H9 (cell line): Measurements from ENCODE around the gene NR1H4. TPM values are rescaled to one million over a fixed set of nuclear protein-coding genes. Genes with fewer than 3 reads are reported as not detected.

Source experiments
- DNase-seq: peaks from one replicate; pipeline ENCODE4 v3.0.0-alpha.2; 2017
- H2AFZ ChIP-seq: one replicate; pipeline ENCODE4 v1.6.1; 2013; ENCODE audit warnings: mild to moderate bottlenecking, low read length, control low read depth, moderate library complexity
- H2AK5ac ChIP-seq: 2 replicates; pipeline ENCODE4 v1.6.1; 2013; ENCODE audit warnings: low read length, control low read depth, mixed read lengths; ENCODE audit not compliant: insufficient read length
- H2BK120ac ChIP-seq: one replicate; pipeline ENCODE4 v1.6.1; 2013; ENCODE audit warnings: low read depth, mild to moderate bottlenecking, low read length, control low read depth, inconsistent platforms; ENCODE audit not compliant: poor library complexity, severe bottlenecking
- H2BK12ac ChIP-seq: 2 replicates; pipeline ENCODE4 v1.6.1; 2013; ENCODE audit warnings: low read length, control low read depth, mixed read lengths, low read depth; ENCODE audit not compliant: insufficient read length
- H2BK15ac ChIP-seq: 2 replicates; pipeline ENCODE4 v1.6.1; 2013; ENCODE audit warnings: low read depth, low read length, control low read depth
- H2BK20ac ChIP-seq: one replicate; pipeline ENCODE4 v1.6.1; 2013; ENCODE audit warnings: low read depth, mild to moderate bottlenecking, low read length, control low read depth, inconsistent platforms; ENCODE audit not compliant: poor library complexity, severe bottlenecking
- H2BK5ac ChIP-seq: 2 replicates; pipeline ENCODE4 v1.6.1; 2013; ENCODE audit warnings: low read length, control low read depth, mixed read lengths; ENCODE audit not compliant: insufficient read length
- H3K14ac ChIP-seq: 2 replicates; pipeline ENCODE4 v1.6.1; 2013; ENCODE audit warnings: low read length, control low read depth; ENCODE audit not compliant: insufficient read depth
- H3K18ac ChIP-seq: 2 replicates; pipeline ENCODE4 v1.6.1; 2013; ENCODE audit warnings: low read depth, mild to moderate bottlenecking, mixed read lengths, low read length, control low read depth; ENCODE audit not compliant: insufficient read length
- H3K23ac ChIP-seq: 2 replicates; pipeline ENCODE4 v1.6.1; 2013; ENCODE audit warnings: low read length, control low read depth, mixed read lengths, low read depth; ENCODE audit not compliant: insufficient read length
- H3K23me2 ChIP-seq: 2 replicates; pipeline ENCODE4 v1.6.1; 2013; ENCODE audit warnings: low read depth, mild to moderate bottlenecking, mixed read lengths, low read length, control low read depth; ENCODE audit not compliant: insufficient read length, poor library complexity, severe bottlenecking
- H3K27ac ChIP-seq: 2 replicates; pipeline ENCODE4 v1.5.1; 2013; ENCODE audit warnings: low read length, control low read depth, mixed read lengths, low read depth; ENCODE audit not compliant: insufficient read length
- H3K27me3 ChIP-seq: 2 replicates; pipeline ENCODE4 v1.6.1; 2013; ENCODE audit warnings: low read length, control low read depth, inconsistent platforms; ENCODE audit not compliant: insufficient read depth
- H3K4ac ChIP-seq: 2 replicates; pipeline ENCODE4 v1.6.1; 2013; ENCODE audit warnings: low read depth, mild to moderate bottlenecking, control low read depth, inconsistent platforms, low read length, moderate library complexity
- H3K4me1 ChIP-seq: 2 replicates; pipeline ENCODE4 v1.6.1; 2013; ENCODE audit warnings: low read length, control low read depth, inconsistent platforms; ENCODE audit not compliant: insufficient read depth
- H3K4me2 ChIP-seq: 2 replicates; pipeline ENCODE4 v1.6.1; 2013; ENCODE audit warnings: low read length, control low read depth, mixed read lengths; ENCODE audit not compliant: insufficient read length, insufficient read depth
- H3K56ac ChIP-seq: 2 replicates; pipeline ENCODE4 v1.6.1; 2013; ENCODE audit warnings: low read depth, mild to moderate bottlenecking, mixed read lengths, low read length, control low read depth; ENCODE audit not compliant: insufficient read length
- H3K79me1 ChIP-seq: 2 replicates; pipeline ENCODE4 v1.6.1; 2013; ENCODE audit warnings: low read depth, mild to moderate bottlenecking, moderate library complexity, low read length, control low read depth, inconsistent platforms; ENCODE audit not compliant: insufficient read depth, poor library complexity, severe bottlenecking
- H3K79me2 ChIP-seq: 2 replicates; pipeline ENCODE4 v1.6.1; 2013; ENCODE audit warnings: low read length, control low read depth, inconsistent platforms; ENCODE audit not compliant: insufficient read depth
- H3K9ac ChIP-seq: 2 replicates; pipeline ENCODE4 v1.6.1; 2013; ENCODE audit warnings: low read length, control low read depth, mixed read lengths; ENCODE audit not compliant: insufficient read length; ENCODE audit errors: extremely low read depth
- H3K9me3 ChIP-seq: one replicate; pipeline ENCODE4 v1.6.1; 2013; ENCODE audit warnings: low read depth, low read length, inconsistent platforms; ENCODE audit not compliant: control insufficient read depth
- H3T11ph ChIP-seq: one replicate; pipeline ENCODE4 v1.6.1; 2013; ENCODE audit warnings: mild to moderate bottlenecking, low read length, control low read depth, inconsistent platforms
- H4K20me1 ChIP-seq: one replicate; pipeline ENCODE4 v1.6.1; 2013; ENCODE audit not compliant: control insufficient read depth, insufficient read length, insufficient read depth
- H4K5ac ChIP-seq: 2 replicates; pipeline ENCODE4 v1.6.1; 2013; ENCODE audit warnings: low read depth, mild to moderate bottlenecking, mixed read lengths, low read length, control low read depth; ENCODE audit not compliant: insufficient read length
- H4K8ac ChIP-seq: replicated peaks from 2 replicates; pipeline ENCODE4 v1.6.1; 2013; ENCODE audit warnings: low read length, control low read depth, mixed read lengths, low read depth; ENCODE audit not compliant: insufficient read length
- H4K91ac ChIP-seq: 2 replicates; pipeline ENCODE4 v1.6.1; 2013; ENCODE audit warnings: low read depth, mild to moderate bottlenecking, moderate library complexity, mixed read lengths, low read length, control low read depth; ENCODE audit not compliant: insufficient read length
- H3K27ac Mint-ChIP-seq, 3 experiments: 2 replicates in 2 of 3; 3 replicates in 1 of 3; pipeline ENCODE4 v1.8.0; 2020 to 2021; ENCODE audit warnings: mixed read lengths in 3 of 3, mild to moderate bottlenecking in 1 of 3, moderate library complexity in 1 of 3
- H3K27me3 Mint-ChIP-seq: 2 replicates; pipeline ENCODE4 v1.8.0; 2021; ENCODE audit warnings: low read depth, mild to moderate bottlenecking, moderate library complexity, mixed read lengths
- H3K36me3 Mint-ChIP-seq, 3 experiments: 2 replicates in 2 of 3; 3 replicates in 1 of 3; pipeline ENCODE4 v1.8.0; 2020 to 2021; ENCODE audit warnings: low read depth in 3 of 3, mixed read lengths in 3 of 3; ENCODE audit not compliant: insufficient read depth in 1 of 3
- H3K4me1 Mint-ChIP-seq, 2 experiments: 2 replicates each; pipeline ENCODE4 v1.8.0; 2020; ENCODE audit warnings: mixed read lengths in 2 of 2
- H3K4me3 Mint-ChIP-seq, 2 experiments: 2 replicates in 1 of 2; 3 replicates in 1 of 2; pipeline ENCODE4 v1.8.0; 2020 to 2021; ENCODE audit warnings: mild to moderate bottlenecking in 2 of 2, mixed read lengths in 2 of 2, moderate library complexity in 1 of 2
- H3K9me3 Mint-ChIP-seq, 2 experiments: 2 replicates in 1 of 2; 3 replicates in 1 of 2; pipeline ENCODE4 v1.8.0; 2020; ENCODE audit warnings: mild to moderate bottlenecking in 2 of 2, mixed read lengths in 2 of 2, moderate library complexity in 1 of 2
- WGBS: extraction: QIAGEN DNeasy Blood & Tissue Kit; methylation state at CpG from one replicate; pipeline ENCODE4 v1.1.7; 2013; ENCODE audit warnings: missing lambda C conversion rate, low lambda C conversion rate, mixed read lengths; ENCODE audit not compliant: insufficient read length; ENCODE audit errors: extremely low coverage; 5-methylcytosine and 5-hydroxymethylcytosine counted together
- total RNA-seq: library from RNA; stranded (reverse); gene quantifications from 2 replicates; pipeline ENCODE4 v1.2.1, GENCODE V29; 2021
- TF ChIP-seq, protein P1 (sequence below): fragments of 200-600 bp; sonication (generic); conservative IDR thresholded peaks from 3 replicates; pipeline ENCODE4 v1.8.0; 2021; ENCODE audit warnings: antibody characterized with exemption, mild to moderate bottlenecking

Gene NR1H4
- total RNA-seq, 1 experiment from 2014 or later, result not detected

DNA sequence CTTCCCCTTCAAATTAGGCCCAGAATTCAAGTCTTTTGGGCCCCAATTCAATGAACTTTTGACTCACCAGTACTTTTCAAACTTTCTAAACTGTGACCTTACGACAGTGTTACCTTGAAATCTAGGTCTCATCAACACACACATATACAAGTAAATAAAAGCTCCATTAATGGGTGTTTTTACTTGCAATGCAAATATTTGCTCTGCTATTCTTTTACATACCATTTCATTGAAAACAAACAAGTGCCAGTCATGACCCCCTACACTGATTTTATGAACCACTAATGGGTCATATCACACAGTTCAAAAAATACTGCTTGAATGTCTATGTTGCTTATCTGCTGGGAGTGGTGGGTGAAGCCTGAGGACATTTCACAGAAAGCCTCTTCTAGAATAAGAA is 9.1 kb upstream of the NR1H4 start:
- no CpG with 5 or more reads among the region's 1 CpG for WGBS

More for the DNA sequence above, 9.1 kb upstream of the NR1H4 start:
- H3K14ac ChIP-seq, result no peak overlapping the region
- Mint-ChIP-seq H3K27me3 (no peaks in the 10 kb centered on the region), H3K27ac (no peak overlapping the region), H3K4me1 (peaks cover 20% of the 10 kb centered on the region in 2 experiments), H3K9me3 (no peaks in the 10 kb centered on the region), H3K4me3 (no peak overlapping the region), H3K36me3 (no peaks in the 10 kb centered on the region)
- no peak overlapping the region for H2AK5ac ChIP-seq
- no peak for DNase-seq
- H2BK20ac ChIP-seq, result no peak overlapping the region
- no peaks in the 10 kb centered on the region for H3K9me3 ChIP-seq
- H3K23ac ChIP-seq, result no peak overlapping the region
- H3K4ac ChIP-seq, result no peak overlapping the region
- no peak overlapping the region for H2BK12ac ChIP-seq
- H3K27ac ChIP-seq, result no peak overlapping the region
- no peak overlapping the region for H4K8ac ChIP-seq
- no peaks in the 10 kb centered on the region for H4K20me1 ChIP-seq
- no peak overlapping the region for H2BK120ac ChIP-seq
- no peak overlapping the region for H4K91ac ChIP-seq
- no peaks in the 10 kb centered on the region for H3K23me2 ChIP-seq
- no peak overlapping the region for H2BK5ac ChIP-seq
- no peaks in the 10 kb centered on the region for H3K27me3 ChIP-seq
- H2AFZ ChIP-seq, result no peak overlapping the region
- H3K79me1 ChIP-seq, result no peaks in the 10 kb centered on the region
- H3K79me2 ChIP-seq, result no peaks in the 10 kb centered on the region
- TF ChIP-seq, protein P1, sequence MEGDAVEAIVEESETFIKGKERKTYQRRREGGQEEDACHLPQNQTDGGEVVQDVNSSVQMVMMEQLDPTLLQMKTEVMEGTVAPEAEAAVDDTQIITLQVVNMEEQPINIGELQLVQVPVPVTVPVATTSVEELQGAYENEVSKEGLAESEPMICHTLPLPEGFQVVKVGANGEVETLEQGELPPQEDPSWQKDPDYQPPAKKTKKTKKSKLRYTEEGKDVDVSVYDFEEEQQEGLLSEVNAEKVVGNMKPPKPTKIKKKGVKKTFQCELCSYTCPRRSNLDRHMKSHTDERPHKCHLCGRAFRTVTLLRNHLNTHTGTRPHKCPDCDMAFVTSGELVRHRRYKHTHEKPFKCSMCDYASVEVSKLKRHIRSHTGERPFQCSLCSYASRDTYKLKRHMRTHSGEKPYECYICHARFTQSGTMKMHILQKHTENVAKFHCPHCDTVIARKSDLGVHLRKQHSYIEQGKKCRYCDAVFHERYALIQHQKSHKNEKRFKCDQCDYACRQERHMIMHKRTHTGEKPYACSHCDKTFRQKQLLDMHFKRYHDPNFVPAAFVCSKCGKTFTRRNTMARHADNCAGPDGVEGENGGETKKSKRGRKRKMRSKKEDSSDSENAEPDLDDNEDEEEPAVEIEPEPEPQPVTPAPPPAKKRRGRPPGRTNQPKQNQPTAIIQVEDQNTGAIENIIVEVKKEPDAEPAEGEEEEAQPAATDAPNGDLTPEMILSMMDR, result no peak
- no peak overlapping the region for H4K5ac ChIP-seq
- H3K9ac ChIP-seq, result no peak overlapping the region
- H3T11ph ChIP-seq, result no peak overlapping the region
- no peak overlapping the region for H3K4me2 ChIP-seq
- H3K4me1 ChIP-seq, result no peaks in the 10 kb centered on the region
- H3K56ac ChIP-seq, result no peak overlapping the region
- H2BK15ac ChIP-seq, result no peak overlapping the region
- H3K18ac ChIP-seq, result no peak overlapping the region
